ENCODE data around the gene TWNK. TPM values are rescaled to one million over a fixed set of nuclear protein-coding genes. Genes with fewer than 3 reads are reported as not detected.

The TWNK gene
- total and polyA plus RNA-seq, 5 experiments from 2014 or later = 5.3 to 18.2 (median 17.0) TPM

DNA sequence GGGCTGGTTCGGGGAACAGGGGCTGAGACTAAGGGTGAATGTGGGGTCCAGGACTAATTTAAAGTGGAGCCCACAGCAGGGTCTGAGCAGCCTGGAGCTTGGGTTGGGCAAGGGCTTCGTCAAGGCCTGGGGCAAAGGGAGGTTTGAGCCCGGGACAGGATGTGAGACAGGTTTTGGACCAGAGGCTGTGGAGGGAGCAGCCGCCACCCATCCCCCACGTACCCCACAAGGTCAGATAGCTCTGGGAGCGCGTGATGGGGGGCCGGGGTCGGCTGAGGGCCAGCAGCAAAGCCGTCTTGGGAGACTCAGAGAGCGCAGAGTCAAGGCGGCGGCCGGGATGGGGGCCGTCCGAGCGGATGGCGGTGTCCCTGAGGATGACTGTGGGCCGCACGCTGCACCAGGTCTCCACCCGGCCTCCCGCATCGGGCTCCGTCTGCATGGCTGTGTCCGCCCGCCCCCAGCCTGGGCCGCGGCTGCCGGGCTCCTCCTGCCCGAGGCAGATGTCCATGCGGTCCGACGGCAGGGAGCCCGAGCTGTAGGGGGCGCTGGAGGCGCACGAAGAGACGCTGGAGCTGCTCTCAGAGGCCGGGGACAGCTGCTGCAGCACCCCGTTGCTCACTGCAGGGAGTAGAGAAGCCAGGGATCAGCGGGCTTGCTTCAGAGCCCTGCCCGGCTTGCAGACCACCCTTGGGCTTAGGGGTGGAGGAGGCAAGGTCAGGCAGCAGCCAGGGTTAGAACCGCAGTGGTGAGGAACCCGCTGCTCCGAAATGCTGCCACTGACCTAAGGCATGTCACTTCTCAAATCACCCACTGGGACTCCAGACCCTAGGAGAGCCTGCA, 31.5 kb downstream of the TWNK start:
- H3K27ac Mint-ChIP-seq = peak overlapping the region in 1 of 10 donors; percentile 43
- peaks cover 8 to 82% (median 49%) of the 10 kb centered on the region in 5 donors for H3K27me3 Mint-ChIP-seq
- DNase-seq (peak; percentile 40 to 84 (median 56)), ATAC-seq (peak; percentile 84 to 87)
- peak overlapping the region in 2 of 10 donors; percentile 5 to 24 for H3K4me3 Mint-ChIP-seq
- H3K36me3 Mint-ChIP-seq = no peaks in the 10 kb centered on the region
- no peaks in the 10 kb centered on the region for H3K9me3 Mint-ChIP-seq
- POLR2A ChIA-PET = interaction anchor here (1.1 to 3.5 kb wide), 3 partner anchors 13 to 24 kb away, joined by 3 to 15 read pairs (median 5); partner anchors contain the start of genes LZTS2, PDZD7 and SFXN3
- peaks cover 7 to 14% (median 11%) of the 10 kb centered on the region in 4 donors for H3K4me1 Mint-ChIP-seq

GRCh38 chr10:101019440-101019703, 32.0 kb downstream of the TWNK start:
- no peaks in the 10 kb centered on the region for H3K9me3 Mint-ChIP-seq
- peak overlapping the region in 2 of 10 donors; percentile 5 to 50 for H3K4me3 Mint-ChIP-seq
- no peak for ATAC-seq
- no peak for DNase-seq
- H3K27me3 Mint-ChIP-seq = peaks cover 8 to 77% (median 46%) of the 10 kb centered on the region in 5 donors
- POLR2A ChIA-PET = interaction anchor here (1.8 to 3.5 kb wide), 2 partner anchors 12 to 24 kb away, joined by 5 to 15 read pairs; partner anchors contain the start of genes PDZD7 and SFXN3
- H3K4me1 Mint-ChIP-seq = peaks cover 5 to 9% (median 7%) of the 10 kb centered on the region in 4 donors
- H3K36me3 Mint-ChIP-seq = no peaks in the 10 kb centered on the region
- no peak overlapping the region for H3K27ac Mint-ChIP-seq

DNA sequence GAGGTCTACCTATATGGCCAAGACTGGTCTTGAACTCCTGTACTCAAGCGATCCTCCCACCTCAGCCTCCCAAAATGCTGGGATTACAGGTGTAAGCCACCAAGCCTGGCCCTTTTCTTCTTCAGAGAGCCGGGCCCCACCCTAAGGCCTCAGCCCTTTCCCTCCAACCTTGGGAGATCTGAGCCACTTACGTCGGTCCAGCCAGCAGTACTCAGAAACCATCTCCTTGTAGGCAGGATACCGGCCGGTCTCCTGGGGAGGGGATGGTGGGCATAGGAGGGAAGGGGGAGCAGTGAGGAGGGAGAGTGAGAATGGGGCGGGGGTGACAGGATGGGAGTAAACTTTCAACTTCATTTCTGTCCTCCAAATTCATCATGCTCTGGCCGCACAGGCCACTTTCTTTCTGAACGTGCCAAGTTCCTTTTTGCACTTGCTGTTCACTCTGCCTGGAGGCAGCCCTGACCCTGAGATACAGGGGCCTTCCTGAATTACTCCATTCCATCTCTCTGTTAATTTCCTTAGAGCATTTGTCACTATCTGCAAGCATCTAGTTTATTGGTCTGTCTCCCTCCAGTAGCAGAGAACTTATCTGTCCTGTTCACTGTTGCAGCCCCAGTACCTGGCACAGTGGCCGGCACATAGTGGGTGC, 33.2 kb downstream of the TWNK start:
- DNase-seq (no peak), ATAC-seq (no peak)
- POLR2A ChIA-PET = no interaction called here
- H3K4me1 Mint-ChIP-seq = peaks cover 2 to 6% (median 4%) of the 10 kb centered on the region in 4 donors
- H3K36me3 Mint-ChIP-seq = no peaks in the 10 kb centered on the region
- H3K27ac Mint-ChIP-seq = no peak overlapping the region
- peaks cover 8 to 65% (median 37%) of the 10 kb centered on the region in 5 donors for H3K27me3 Mint-ChIP-seq
- H3K4me3 Mint-ChIP-seq = no peak overlapping the region
- H3K9me3 Mint-ChIP-seq = no peaks in the 10 kb centered on the region

GRCh38 chr10:101021239-101021638, 33.9 kb downstream of the TWNK start:
- ATAC-seq (no peak), DNase-seq (no peak)
- H3K27me3 Mint-ChIP-seq = peaks cover 8 to 58% (median 32%) of the 10 kb centered on the region in 5 donors
- H3K4me3 Mint-ChIP-seq = no peak overlapping the region
- no peaks in the 10 kb centered on the region for H3K9me3 Mint-ChIP-seq
- no peak overlapping the region for H3K27ac Mint-ChIP-seq
- POLR2A ChIA-PET = no interaction called here
- no peaks in the 10 kb centered on the region for H3K36me3 Mint-ChIP-seq
- peaks cover 2 to 6% (median 4%) of the 10 kb centered on the region in 4 donors for H3K4me1 Mint-ChIP-seq

GRCh38 chr10:101021692-101022251, 34.4 kb downstream of the TWNK start:
- H3K27ac Mint-ChIP-seq = no peak overlapping the region
- no peak for ATAC-seq
- POLR2A ChIA-PET = no interaction called here

DNA sequence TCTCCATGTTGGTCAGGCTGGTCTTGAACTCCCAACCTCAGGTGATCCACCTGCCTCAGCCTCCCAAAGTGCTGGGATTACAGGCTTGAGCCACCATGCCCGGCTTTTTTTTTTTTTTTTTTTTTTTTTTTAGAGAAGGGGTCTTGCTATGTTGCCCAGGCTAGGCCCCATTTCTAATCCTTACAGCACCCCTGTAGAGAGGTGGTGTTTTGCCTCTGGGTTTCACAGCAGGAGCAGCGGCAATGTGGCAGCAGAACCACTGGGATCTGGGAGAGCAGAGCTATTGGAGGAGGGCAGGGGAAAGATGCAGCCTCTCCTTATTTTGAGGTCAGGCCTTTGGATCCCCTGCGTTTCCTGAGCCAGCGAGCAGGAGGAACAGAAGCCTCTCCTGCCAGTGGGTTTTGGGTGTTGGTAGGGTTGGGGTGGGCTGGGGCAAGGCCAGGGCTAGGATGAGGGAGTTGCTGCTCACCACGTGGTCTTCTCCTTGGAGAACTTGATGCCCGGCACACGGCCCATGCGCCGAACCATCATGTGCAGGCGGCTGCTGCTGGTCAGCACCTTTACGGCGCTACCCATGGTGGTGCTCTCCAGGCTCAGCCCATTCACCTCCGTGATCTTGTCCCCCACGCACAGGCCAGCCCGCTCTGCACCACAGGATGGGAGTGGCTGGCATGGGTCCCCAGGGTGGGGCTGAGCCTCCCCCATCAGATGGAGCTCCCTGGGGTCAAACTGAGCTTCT, 35.8 kb downstream of the TWNK start:
- Mint-ChIP-seq H3K36me3 (no peaks in the 10 kb centered on the region), H3K27me3 (peaks cover 4 to 39% (median 23%) of the 10 kb centered on the region in 5 donors), H3K4me1 (peaks cover 2 to 6% (median 4%) of the 10 kb centered on the region in 4 donors), H3K9me3 (no peaks in the 10 kb centered on the region), H3K27ac (no peak overlapping the region), H3K4me3 (no peak overlapping the region)
- ATAC-seq (no peak), DNase-seq (no peak)
- POLR2A ChIA-PET = interaction anchor here (0.7 kb wide), 1 partner anchor 71 kb away, joined by 7 read pairs; no protein-coding TSS in a partner anchor

More at GRCh38 chr10:101021692-101022251, 34.4 kb downstream of the TWNK start:
- no peak for DNase-seq
- H3K27me3 Mint-ChIP-seq = peaks cover 8 to 53% (median 27%) of the 10 kb centered on the region in 5 donors
- H3K36me3 Mint-ChIP-seq = no peaks in the 10 kb centered on the region
- peaks cover 2 to 6% (median 4%) of the 10 kb centered on the region in 4 donors for H3K4me1 Mint-ChIP-seq
- no peak overlapping the region for H3K4me3 Mint-ChIP-seq
- H3K9me3 Mint-ChIP-seq = no peaks in the 10 kb centered on the region

DNA sequence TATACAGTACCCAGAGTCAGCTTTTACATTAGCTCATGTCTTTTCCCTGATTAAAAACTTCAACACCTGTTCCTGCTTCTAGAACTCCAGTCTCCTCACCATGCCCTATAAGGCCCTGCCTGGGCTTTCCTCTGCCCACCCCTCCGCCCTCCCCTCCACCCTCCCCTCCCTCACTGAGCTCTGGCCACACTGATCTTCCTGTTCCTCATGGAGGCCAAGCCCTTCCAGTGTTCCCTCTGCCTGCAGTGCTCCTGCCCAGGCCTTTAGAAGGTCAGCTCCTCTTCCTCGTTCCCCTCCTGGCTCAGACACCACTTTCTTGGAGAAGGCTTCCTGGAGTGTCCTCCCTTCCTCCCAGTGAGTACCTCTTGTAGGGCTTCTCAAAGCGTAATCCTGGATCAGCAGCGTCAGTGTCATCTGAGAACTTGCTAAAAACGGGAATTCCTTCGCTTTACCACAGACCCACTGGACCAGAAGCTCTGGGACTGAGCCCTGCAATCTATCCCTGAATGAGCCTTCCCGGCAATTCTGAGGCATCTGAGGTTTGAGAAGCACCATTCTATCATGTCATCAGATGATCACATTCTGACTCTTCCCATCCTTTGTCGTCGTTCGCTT, 39.9 kb downstream of the TWNK start:
- peaks cover 0 to 3% (median 2%) of the 10 kb centered on the region in 5 donors for H3K27me3 Mint-ChIP-seq
- no peaks in the 10 kb centered on the region for H3K9me3 Mint-ChIP-seq
- H3K36me3 Mint-ChIP-seq = no peaks in the 10 kb centered on the region
- peaks cover 5 to 19% (median 8%) of the 10 kb centered on the region in 4 donors for H3K4me1 Mint-ChIP-seq
- no peak overlapping the region for H3K27ac Mint-ChIP-seq
- POLR2A ChIA-PET = interaction anchor here (0.6 kb wide), 1 partner anchor 13 kb away, joined by 3 read pairs; no protein-coding TSS in a partner anchor
- no peak for DNase-seq
- H3K4me3 Mint-ChIP-seq = no peak overlapping the region
- ATAC-seq = no peak

DNA sequence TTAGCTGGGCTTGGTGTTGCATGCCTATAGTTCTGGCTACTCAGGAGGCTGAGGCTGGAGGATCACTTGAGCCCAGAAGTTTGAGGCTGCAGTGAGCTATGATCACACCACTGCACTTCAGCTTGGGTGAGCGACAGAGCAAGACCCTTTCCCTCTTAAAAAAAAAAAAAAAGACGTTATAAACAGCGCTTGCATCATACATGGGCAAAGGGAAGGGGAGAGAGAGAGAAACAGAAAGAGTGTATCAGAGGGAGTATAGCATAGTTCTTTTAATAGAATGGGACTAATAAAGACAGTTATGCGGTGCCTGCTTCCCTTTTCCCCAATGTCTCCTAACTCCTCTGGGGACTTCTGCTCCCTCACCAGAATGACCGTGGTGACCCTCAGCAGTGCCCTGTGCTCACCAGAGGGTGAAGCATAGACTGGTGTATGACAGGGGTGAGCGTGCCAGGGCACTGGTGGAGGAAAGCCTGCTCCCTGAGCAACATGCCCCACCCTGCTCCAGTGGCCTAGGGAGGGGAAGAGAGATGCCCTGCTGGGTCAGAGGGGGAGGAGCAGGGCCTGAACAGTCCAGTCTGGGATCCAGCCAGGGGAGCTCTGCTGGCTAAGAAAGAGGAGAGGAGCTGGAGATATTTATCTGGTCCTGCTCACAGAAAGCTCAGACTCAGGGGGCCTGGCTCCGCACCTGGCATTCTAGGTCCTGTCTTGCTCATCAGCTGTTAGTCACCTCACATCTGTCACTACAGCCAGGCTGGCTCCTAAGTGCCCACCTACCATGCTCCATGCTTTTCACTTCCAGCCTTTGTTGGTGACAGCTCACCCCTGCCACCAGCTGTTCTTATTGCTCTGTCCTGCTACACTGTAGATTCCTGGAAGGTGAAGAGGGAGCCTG, 41.3 kb downstream of the TWNK start:
- peaks cover 15 to 26% (median 18%) of the 10 kb centered on the region in 4 donors for H3K4me1 Mint-ChIP-seq
- no peak for DNase-seq
- no peaks in the 10 kb centered on the region for H3K9me3 Mint-ChIP-seq
- POLR2A ChIA-PET = interaction anchor here (0.8 kb wide), 1 partner anchor 31 kb away, joined by 3 read pairs; no protein-coding TSS in a partner anchor
- no peaks in the 10 kb centered on the region for H3K36me3 Mint-ChIP-seq
- no peak for ATAC-seq
- H3K27me3 Mint-ChIP-seq = peaks cover 0 to 3% (median 0%) of the 10 kb centered on the region in 5 donors
- peak overlapping the region in 2 of 10 donors; percentile 29 to 63 for H3K4me3 Mint-ChIP-seq
- peak overlapping the region in 1 of 10 donors; percentile 50 for H3K27ac Mint-ChIP-seq

- Mint-ChIP-seq H3K9me3 (no peaks in the 10 kb centered on the region), H3K27ac (peak overlapping the region in 3 of 10 donors; percentile 8 to 48 (median 38)), H3K4me1 (peaks cover 15 to 26% (median 19%) of the 10 kb centered on the region in 4 donors), H3K36me3 (no peaks in the 10 kb centered on the region), H3K27me3 (peaks cover 0 to 3% (median 0%) of the 10 kb centered on the region in 5 donors), H3K4me3 (peak overlapping the region in 4 of 10 donors; percentile 7 to 86 (median 41))
- ATAC-seq (no peak), DNase-seq (no peak)
- POLR2A ChIA-PET = interaction anchor here (3.2 kb wide), 1 partner anchor 31 kb away, joined by 34 read pairs; the partner anchor contains the start of gene LZTS2
Observed at GRCh38 chr10:101029520-101030295, 42.4 kb downstream of the TWNK start.

GRCh38 chr10:101030496-101031127, 43.3 kb downstream of the TWNK start:
- ATAC-seq (no peak), DNase-seq (no peak)
- Mint-ChIP-seq H3K27me3 (peaks cover 0 to 3% (median 0%) of the 10 kb centered on the region in 5 donors), H3K9me3 (no peaks in the 10 kb centered on the region), H3K36me3 (peaks cover 0 to 4% (median 0%) of the 10 kb centered on the region in 3 donors), H3K4me1 (peaks cover 15 to 26% (median 19%) of the 10 kb centered on the region in 4 donors), H3K27ac (peak overlapping the region in 9 of 10 donors; percentile 81 to 99 (median 97)), H3K4me3 (peak overlapping the region; percentile 86 to 99 (median 93))
- POLR2A ChIA-PET = interaction anchor here (0.5 to 3.2 kb wide), 15 partner anchors 9 to 1421 kb away, joined by 3 to 34 read pairs (median 6); partner anchors contain the start of genes KAZALD1, LZTS2, MRPL43 and TWNK
